IMR-90 (cell line): Measurements from ENCODE around the gene KCTD3.

Source experiments
- CTCF ChIP-seq: conservative IDR thresholded peaks from 2 replicates; pipeline ENCODE4 v1.5.1; 2012; ENCODE audit warnings: mild to moderate bottlenecking, low read depth, low read length, improper control_type of control experiment
- FOS ChIP-seq: fragments of 150-350 bp; IDR thresholded peaks from 2 replicates; pipeline ENCODE4 v1.6.1; 2016; ENCODE audit warnings: low read depth, low read length
- RFX5 ChIP-seq: IDR thresholded peaks from 2 replicates; pipeline ENCODE4 v1.8.0; 2012; ENCODE audit warnings: low read depth, mild to moderate bottlenecking, low read length, moderate library complexity
- USF2 ChIP-seq: fragments of 150-350 bp; IDR thresholded peaks from 2 replicates; pipeline ENCODE4 v1.6.1; 2017; ENCODE audit warnings: mild to moderate bottlenecking, antibody characterized with exemption, low read length, low read depth

GRCh38 chr1:215625949-215626348 lies 58.8 kb downstream of the KCTD3 start:
- TF ChIP-seq CTCF, result no peak
- no peak for TF ChIP-seq USF2
- no peak for TF ChIP-seq FOS
- no peak for TF ChIP-seq RFX5
